ENCODE data around the gene EXOSC7.

Gene EXOSC7

GRCh38 chr3:44962621-44963393 is 13.2 kb upstream of the EXOSC7 start:
- TF ChIP-seq CTCF (conservative IDR thresholded peaks at IDR 0.05), result no peak

DNA sequence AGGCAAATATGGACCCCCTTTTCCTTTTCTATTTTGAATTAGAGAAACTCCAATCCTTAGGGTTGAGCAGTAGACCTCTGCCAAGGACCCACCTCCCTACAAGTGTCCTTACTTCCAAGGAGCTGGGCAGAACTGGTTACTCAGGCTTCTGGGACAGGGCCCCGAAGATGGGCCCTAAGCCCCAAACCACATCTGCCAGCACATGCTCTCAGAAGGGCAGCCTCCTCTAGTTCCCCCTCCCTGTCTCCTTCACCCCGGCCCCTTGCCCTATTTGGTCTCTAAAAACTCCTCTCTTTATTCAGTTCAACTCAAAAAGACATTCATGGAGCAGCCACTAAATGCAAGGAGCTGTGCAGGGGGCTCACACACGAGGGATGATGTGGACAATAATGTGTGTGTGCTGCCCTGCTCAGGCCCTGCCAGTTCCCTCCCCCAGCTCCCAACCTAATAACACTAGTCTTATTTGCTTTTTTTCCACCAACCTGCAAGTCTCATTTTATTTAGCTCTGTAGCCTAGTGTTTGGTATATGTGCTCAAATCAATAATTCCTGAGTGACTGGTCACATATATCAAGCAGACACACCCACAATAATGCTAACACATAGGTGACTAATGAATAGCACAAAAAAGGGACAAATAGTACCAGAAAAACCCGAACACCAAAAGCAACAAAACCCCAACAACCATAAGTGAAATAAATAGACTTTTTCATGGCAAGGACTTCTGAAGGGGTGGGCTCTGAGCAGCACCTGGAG is 12.3 kb upstream of the EXOSC7 start:
- TF ChIP-seq CTCF (conservative IDR thresholded peaks at IDR 0.05), result no peak
- no peak overlapping the region for H3K27ac ChIP-seq

More at GRCh38 chr3:44962621-44963393, 13.2 kb upstream of the EXOSC7 start:
- no peak overlapping the region for H3K27ac ChIP-seq

DNA sequence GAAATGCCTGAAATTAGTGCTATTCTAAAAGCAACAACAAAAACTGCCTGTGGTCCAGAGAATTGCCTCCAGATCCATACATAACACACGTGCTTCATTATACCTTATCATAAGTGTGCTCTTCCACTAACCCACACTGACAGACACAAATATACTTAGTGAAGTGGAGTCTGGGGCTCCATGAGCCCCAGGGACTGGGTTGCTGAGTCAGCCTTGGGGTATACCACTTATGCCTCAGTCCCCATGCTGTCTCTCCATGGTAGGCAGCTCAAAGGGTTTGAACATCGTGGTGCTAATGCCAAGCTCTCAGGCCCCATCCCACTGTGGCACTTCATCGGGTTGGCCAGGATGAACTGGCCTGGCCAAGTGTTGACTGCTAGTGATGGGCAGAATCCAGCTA is 10.9 kb upstream of the EXOSC7 start:
- H3K27ac ChIP-seq, result no peak overlapping the region
- TF ChIP-seq CTCF (conservative IDR thresholded peaks at IDR 0.05), result no peak

- peak overlapping the region; percentile 98 for H3K27ac ChIP-seq
- TF ChIP-seq CTCF (conservative IDR thresholded peaks at IDR 0.05), result no peak
These were observed 9.2 kb upstream of the EXOSC7 start for GRCh38 chr3:44966795-44967278.

DNA sequence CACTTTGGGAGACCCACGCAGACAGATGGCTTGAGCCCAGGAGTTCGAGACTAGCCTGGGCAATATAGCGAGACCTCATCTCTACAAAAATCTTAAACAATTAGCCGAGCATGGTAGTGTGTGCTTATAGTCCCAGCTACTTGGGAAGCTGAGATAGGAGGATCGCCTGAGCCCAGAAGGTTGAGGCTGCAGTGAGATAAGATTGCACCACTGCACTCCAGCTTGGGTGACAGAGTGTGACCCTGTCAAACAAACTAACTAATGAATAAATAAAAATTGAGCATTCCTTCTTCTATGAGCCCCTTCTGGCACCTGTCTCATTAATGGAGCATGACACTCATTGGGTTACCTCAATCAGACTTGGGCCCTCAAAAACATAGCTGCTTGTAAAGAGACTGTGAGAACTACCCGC is 7.6 kb upstream of the EXOSC7 start:
- TF ChIP-seq CTCF (conservative IDR thresholded peaks at IDR 0.05), result no peak
- H3K27ac ChIP-seq, result peak overlapping the region; percentile 98; the same call in 1 of the 2 replicates

GRCh38 chr3:44969154-44969827 is 6.8 kb upstream of the EXOSC7 start:
- no peak for TF ChIP-seq CTCF (conservative IDR thresholded peaks at IDR 0.05)
- peak overlapping the region; percentile 98 for H3K27ac ChIP-seq

- no peak for TF ChIP-seq CTCF (conservative IDR thresholded peaks at IDR 0.05)
- H3K27ac ChIP-seq, result peak overlapping the region; percentile 98
These were observed 6.2 kb upstream of the EXOSC7 start for GRCh38 chr3:44969828-44970179.

Data from VCaP (cell line).